ENCODE results near the gene KCNH4. TPM values are rescaled to one million over a fixed set of nuclear protein-coding genes. Genes with fewer than 3 reads are reported as not detected.
"Not testable (repeated sequence)": the region's sequence is repeated elsewhere in the genome, so short reads cannot be mapped to it uniquely, and the experiment has no call there.

The KCNH4 gene
- total RNA-seq, 4 donors from 2014 or later = not detected

- WGBS, 2 donors = 94% methylated on average over 11 to 13 of the region's 13 CpGs
- H3K4me3 ChIP-seq (ENCODE audit: low read depth, poor library complexity, severe bottlenecking) = no peak overlapping the region
- intact Hi-C loops (cut with DNase I; ENCODE audit: low total_unique reads) = no loop called here
- DNase-seq (ENCODE audit: low spot score in 2 of 2) = no peak
- TF ChIP-seq POLR2A (IDR thresholded peaks at IDR 0.05) = no peak
- no peak for TF ChIP-seq CTCF (IDR thresholded peaks at IDR 0.05)
Measured at GRCh38 chr17:42146911-42147607, 33.9 kb downstream of the KCNH4 start.

GRCh38 chr17:42143138-42143537 is 37.8 kb downstream of the KCNH4 start:
- DNase-seq (ENCODE audit: low spot score in 2 of 2); intact Hi-C loops (cut with DNase I; ENCODE audit: low total_unique reads); H3K4me3 ChIP-seq (ENCODE audit: low read depth, poor library complexity, severe bottlenecking): not testable (repeated sequence)
- 79 to 89% methylated on average over 4 of the region's 4 CpGs for WGBS, 2 donors

- intact Hi-C loops (cut with DNase I; ENCODE audit: low total_unique reads) = no loop called here
- WGBS, 2 donors = 71 to 83% methylated on average over 7 of the region's 7 CpGs
- no peak for DNase-seq (ENCODE audit: low spot score in 2 of 2)
- no peak overlapping the region for H3K4me3 ChIP-seq (ENCODE audit: low read depth, poor library complexity, severe bottlenecking)
- no peak for TF ChIP-seq POLR2A (IDR thresholded peaks at IDR 0.05)
- no peak for TF ChIP-seq CTCF (IDR thresholded peaks at IDR 0.05)
Measured at GRCh38 chr17:42142371-42142896, 38.5 kb downstream of the KCNH4 start.

- no peak overlapping the region for H3K4me3 ChIP-seq (ENCODE audit: low read depth, poor library complexity, severe bottlenecking)
- intact Hi-C loops (cut with DNase I; ENCODE audit: low total_unique reads) = no loop called here
- WGBS, 2 donors = 68 to 78% methylated on average over 8 of the region's 8 CpGs
- TF ChIP-seq POLR2A (IDR thresholded peaks at IDR 0.05) (no peak), CTCF (IDR thresholded peaks at IDR 0.05) (no peak)
- DNase-seq (ENCODE audit: low spot score in 2 of 2) = no peak
Measured at GRCh38 chr17:42141382-42141781, 39.6 kb downstream of the KCNH4 start.

- 92 to 99% methylated on average over 7 of the region's 7 CpGs for WGBS, 2 donors
- H3K4me3 ChIP-seq (ENCODE audit: low read depth, poor library complexity, severe bottlenecking); DNase-seq (ENCODE audit: low spot score in 2 of 2); intact Hi-C loops (cut with DNase I; ENCODE audit: low total_unique reads): not testable (repeated sequence)
Measured at GRCh38 chr17:42140690-42141089, 40.3 kb downstream of the KCNH4 start.

GRCh38 chr17:42138749-42139492 is 42.0 kb downstream of the KCNH4 start:
- 68 to 79% methylated on average over 7 of the region's 7 CpGs for WGBS, 2 donors
- intact Hi-C loops (cut with DNase I; ENCODE audit: low total_unique reads) = no loop called here
- DNase-seq (ENCODE audit: low spot score in 2 of 2) = no peak
- H3K4me3 ChIP-seq (ENCODE audit: low read depth, poor library complexity, severe bottlenecking) = no peak overlapping the region
- TF ChIP-seq CTCF (IDR thresholded peaks at IDR 0.05) = no peak
- TF ChIP-seq POLR2A (IDR thresholded peaks at IDR 0.05) = no peak
